Ishikawa (cell line): ENCODE measurements around the gene DNLZ.

Experiments used
- CEBPB ChIP-seq: IDR thresholded peaks from 2 replicates; pipeline ENCODE4 v1.6.1; 2012
- CREB1 ChIP-seq: IDR thresholded peaks from 2 replicates; pipeline ENCODE4 v1.6.1; 2012; ENCODE audit warnings: low read depth
- EGR1 ChIP-seq: IDR thresholded peaks from 2 replicates; pipeline ENCODE4 v1.6.1; 2012
- EP300 ChIP-seq: IDR thresholded peaks from 2 replicates; pipeline ENCODE4 v1.6.1; 2012; ENCODE audit warnings: borderline replicate concordance
- FOXM1 ChIP-seq: IDR thresholded peaks from 2 replicates; pipeline ENCODE4 v1.6.1; 2012; ENCODE audit warnings: low read depth, borderline replicate concordance
- MAX ChIP-seq: IDR thresholded peaks from 2 replicates; pipeline ENCODE4 v1.6.1; 2012
- NFIC ChIP-seq: IDR thresholded peaks from 2 replicates; pipeline ENCODE4 v1.6.1; 2012
- RAD21 ChIP-seq: IDR thresholded peaks from 2 replicates; pipeline ENCODE4 v1.6.1; 2012; ENCODE audit warnings: low read depth
- REST ChIP-seq: IDR thresholded peaks from 2 replicates; pipeline ENCODE4 v1.6.1; 2012; ENCODE audit warnings: low read depth, mild to moderate bottlenecking
- TAF1 ChIP-seq: IDR thresholded peaks from 2 replicates; pipeline ENCODE4 v1.6.1; 2012; ENCODE audit warnings: low read depth, mild to moderate bottlenecking
- TCF12 ChIP-seq: IDR thresholded peaks from 2 replicates; pipeline ENCODE4 v1.6.1; 2012; ENCODE audit warnings: low read depth
- TEAD4 ChIP-seq: IDR thresholded peaks from 2 replicates; pipeline ENCODE4 v1.6.1; 2012
- USF1 ChIP-seq: IDR thresholded peaks from 2 replicates; pipeline ENCODE4 v1.6.1; 2012
- YY1 ChIP-seq: IDR thresholded peaks from 2 replicates; pipeline ENCODE4 v1.6.1; 2012; ENCODE audit warnings: low read depth
- ZBTB7A ChIP-seq: IDR thresholded peaks from 2 replicates; pipeline ENCODE4 v1.6.1; 2012; ENCODE audit warnings: low read depth

The DNLZ gene

GRCh38 chr9:136333045-136333444 lies 30.5 kb downstream of the DNLZ start:
- TF ChIP-seq FOXM1: no peak
- TF ChIP-seq CREB1: no peak
- no peak for TF ChIP-seq TEAD4

- no peak for TF ChIP-seq TAF1
- TF ChIP-seq TEAD4: no peak
- TF ChIP-seq CREB1: no peak
- TF ChIP-seq EP300: no peak
Measured at GRCh38 chr9:136332482-136332983, 31.0 kb downstream of the DNLZ start.

GRCh38 chr9:136331556-136332481 lies 31.7 kb downstream of the DNLZ start:
- TF ChIP-seq CEBPB: no peak
- TF ChIP-seq NFIC: no peak
- no peak for TF ChIP-seq TCF12
- no peak for TF ChIP-seq YY1
- TF ChIP-seq CREB1: no peak
- no peak for TF ChIP-seq ZBTB7A
- no peak for TF ChIP-seq MAX
- no peak for TF ChIP-seq REST
- TF ChIP-seq EGR1: no peak
- TF ChIP-seq EP300: no peak
- no peak for TF ChIP-seq FOXM1
- no peak for TF ChIP-seq USF1
- TF ChIP-seq TEAD4: no peak
- TF ChIP-seq TAF1: no peak
- TF ChIP-seq RAD21: no peak

- TF ChIP-seq TEAD4 (no peak), ZBTB7A (no peak), TAF1 (no peak), NFIC (no peak), RAD21 (no peak), CREB1 (no peak), MAX (no peak), TCF12 (no peak), USF1 (no peak), EGR1 (no peak), YY1 (no peak), EP300 (no peak), FOXM1 (no peak), REST (no peak), CEBPB (no peak)
Measured at GRCh38 chr9:136331030-136331429, 32.5 kb downstream of the DNLZ start.

- no peak for TF ChIP-seq CEBPB
Measured at GRCh38 chr9:136330406-136330990, 33.0 kb downstream of the DNLZ start.

- TF ChIP-seq RAD21 (no peak), NFIC (no peak), ZBTB7A (no peak), TCF12 (no peak), TAF1 (no peak), FOXM1 (no peak), USF1 (no peak), REST (no peak)
Measured at GRCh38 chr9:136329636-136330405, 33.7 kb downstream of the DNLZ start.
